Activated naive CD4-positive, alpha-beta T cell (primary cell): ENCODE results near the gene HS6ST2.

ENCODE experiments used
- DNase-seq, 4 experiments: peaks; one replicate each; lab custom pipeline; 2025; lab: John Stamatoyannopoulos, UW

HS6ST2 gene

GRCh38 chrX:132615391-132616131 is 342.9 kb downstream of the HS6ST2 start:
- peak in 1 of 4 experiments; percentile 7 for DNase-seq

DNA sequence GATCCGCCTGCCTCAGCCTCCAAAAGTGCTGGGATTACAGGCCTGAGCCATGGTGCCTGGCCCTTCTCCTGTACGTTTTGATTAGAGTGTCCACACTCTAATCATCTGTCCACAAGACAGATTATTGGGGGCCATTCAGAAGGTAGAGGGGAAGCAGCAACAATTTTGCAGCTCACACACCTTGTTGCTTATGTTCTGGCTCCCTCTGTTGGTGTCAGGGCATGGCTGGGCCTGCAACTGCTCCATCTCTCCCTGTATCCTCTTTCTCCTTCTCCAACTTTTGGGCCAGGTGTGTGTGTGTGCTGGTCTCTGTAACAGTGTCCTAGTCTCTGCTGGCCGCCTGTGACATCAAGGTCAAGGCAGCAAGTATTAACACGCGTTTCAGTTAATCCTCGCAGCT is 344.1 kb downstream of the HS6ST2 start:
- DNase-seq, result no peak

DNA sequence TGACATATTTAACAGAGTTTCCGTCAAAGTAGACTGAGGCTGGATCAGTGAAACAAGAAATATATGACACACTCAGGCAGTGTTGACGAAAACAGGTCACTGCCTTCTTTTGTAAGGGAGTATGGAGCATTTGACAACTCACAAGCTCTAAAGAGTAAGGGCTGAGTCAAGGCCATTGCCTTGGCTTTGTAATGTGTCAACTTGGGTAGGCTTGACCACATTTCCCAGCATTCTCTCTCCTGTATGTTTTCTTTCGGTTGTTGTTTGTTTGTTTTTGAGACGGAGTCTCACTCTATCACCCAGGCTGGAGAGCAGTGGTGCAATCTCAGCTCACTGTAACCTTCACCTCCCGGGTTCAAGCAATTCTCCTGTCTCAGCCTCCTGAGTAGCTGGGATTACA is 344.6 kb downstream of the HS6ST2 start:
- no peak for DNase-seq

- peak in 3 of 4 experiments; percentile 2 to 15 (median 8) for DNase-seq
These were observed 345.4 kb downstream of the HS6ST2 start for GRCh38 chrX:132612821-132613564.

DNA sequence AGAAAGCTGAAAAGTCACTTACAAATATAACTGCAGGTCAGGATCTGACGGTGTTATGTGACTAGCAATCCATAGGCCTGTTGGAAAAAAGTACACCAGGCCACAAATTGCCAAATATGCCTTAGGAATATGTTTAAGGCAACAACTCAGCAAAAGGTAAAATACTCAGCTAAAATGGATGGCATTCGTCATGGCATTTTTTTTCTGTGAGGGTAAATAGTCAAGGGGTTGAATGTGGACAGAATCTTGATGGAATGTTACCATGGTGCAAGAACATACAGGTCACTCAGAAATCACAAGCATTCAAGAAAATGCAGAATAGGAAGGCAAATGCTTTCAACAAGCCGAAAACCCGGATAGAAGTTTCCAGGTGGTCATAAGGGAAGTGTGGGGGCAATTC is 347.9 kb downstream of the HS6ST2 start:
- no peak for DNase-seq

DNA sequence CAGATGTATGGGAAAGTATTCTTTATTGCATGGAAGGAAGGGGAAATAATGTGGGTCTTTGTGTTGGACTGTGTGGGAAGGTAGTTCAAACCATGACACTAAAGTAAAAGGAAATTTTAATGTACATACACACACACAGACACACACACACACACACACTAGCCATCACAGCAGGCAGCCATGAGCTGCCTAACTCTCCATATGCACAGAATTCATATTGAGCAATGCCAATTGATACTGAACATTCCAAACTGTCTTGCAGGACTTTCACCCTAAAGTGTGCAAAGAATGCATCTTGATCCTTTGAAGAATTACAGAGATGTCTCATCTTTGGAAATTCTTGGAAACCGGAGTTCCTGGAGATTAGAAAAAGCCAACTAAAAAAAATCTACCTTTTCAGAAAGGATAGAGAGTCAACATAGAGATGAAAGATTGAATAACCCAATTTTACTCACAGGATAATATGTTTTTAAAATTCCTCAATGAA is 349.0 kb downstream of the HS6ST2 start:
- no peak for DNase-seq

DNA sequence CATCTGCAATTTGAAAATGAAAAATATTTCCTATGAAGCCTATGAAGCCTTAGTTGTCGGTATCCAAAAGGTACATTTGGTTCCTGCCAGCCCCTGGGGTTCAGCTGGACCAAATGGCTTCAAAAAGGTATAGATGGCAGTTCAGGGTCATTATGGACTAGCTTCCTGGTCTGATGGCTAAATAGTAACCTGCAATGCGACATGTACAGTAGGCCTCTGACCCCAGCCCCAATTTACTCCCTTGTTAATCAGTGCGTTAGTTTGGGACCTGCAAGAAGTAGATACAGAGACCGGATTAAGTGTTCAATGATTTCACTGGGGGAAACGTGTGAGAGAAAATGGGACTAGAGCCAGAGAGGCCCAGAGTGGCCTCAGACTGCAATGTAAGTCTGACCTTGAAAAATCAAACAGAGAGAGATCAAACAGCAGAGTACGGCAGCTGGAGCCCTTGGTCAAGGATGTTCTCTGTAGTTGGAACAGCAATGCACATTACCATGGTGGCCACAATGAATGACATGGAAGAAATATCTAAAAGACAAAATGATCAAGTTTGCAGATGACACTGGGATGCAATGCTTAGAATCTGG is 354.6 kb downstream of the HS6ST2 start:
- no peak for DNase-seq

- no peak for DNase-seq
These were observed 355.7 kb downstream of the HS6ST2 start for GRCh38 chrX:132602701-132603100.

- no peak for DNase-seq
These were observed 363.4 kb downstream of the HS6ST2 start for GRCh38 chrX:132594999-132595398.

- DNase-seq, result no peak
These were observed 364.3 kb downstream of the HS6ST2 start for GRCh38 chrX:132594129-132594528.

DNA sequence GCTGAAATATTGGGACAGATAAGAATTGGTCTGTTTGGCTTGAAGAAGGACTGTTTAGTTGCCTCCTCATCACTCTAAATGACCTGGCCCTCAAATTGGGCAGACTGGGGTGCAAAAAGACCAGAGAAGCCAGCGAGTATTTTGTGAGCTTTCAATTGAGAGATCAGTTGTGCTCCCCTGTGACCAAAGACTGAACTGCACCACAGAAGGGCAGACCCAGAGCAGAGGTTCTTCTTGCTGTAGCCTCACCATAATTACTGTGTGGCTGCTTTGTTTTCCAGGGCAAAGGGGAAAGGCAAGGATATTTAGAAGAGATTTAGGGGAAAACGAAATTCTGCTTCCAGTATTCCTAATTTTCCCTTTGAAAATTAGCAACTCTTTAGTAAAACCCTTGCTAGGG is 365.5 kb downstream of the HS6ST2 start:
- DNase-seq, result no peak

- DNase-seq, result no peak
These were observed 366.6 kb downstream of the HS6ST2 start for GRCh38 chrX:132591719-132592275.

DNA sequence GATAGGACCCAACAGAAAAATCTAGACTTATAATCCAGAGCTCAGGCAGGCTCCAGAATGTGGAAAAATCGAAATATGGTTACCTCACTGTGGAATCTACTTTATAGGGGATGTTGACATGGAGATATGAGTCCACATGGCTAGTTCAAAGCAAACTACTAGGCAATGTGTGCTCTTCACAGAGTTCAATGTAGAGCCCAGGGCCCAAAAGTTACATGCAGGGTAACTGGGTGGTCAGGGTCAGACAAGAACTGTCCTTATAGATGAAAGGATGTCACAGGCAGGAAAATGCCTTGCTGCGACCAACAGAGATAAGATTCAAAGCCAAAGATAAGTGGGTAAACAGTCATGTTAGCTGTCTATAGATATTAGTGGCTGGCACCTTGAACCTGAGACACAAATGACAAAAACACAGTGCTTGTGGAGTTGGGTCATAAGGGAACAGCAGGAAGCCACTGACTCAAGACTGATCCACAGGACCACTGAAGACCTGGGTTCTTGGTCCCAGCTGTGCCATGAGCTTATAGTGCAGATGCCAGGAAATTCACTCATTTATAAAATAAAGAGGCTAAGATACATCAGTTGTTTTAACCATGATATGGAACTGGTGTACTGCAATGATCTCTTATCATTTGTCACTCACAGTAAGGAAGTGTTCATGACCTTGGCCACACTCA is 367.9 kb downstream of the HS6ST2 start:
- DNase-seq, result no peak

DNA sequence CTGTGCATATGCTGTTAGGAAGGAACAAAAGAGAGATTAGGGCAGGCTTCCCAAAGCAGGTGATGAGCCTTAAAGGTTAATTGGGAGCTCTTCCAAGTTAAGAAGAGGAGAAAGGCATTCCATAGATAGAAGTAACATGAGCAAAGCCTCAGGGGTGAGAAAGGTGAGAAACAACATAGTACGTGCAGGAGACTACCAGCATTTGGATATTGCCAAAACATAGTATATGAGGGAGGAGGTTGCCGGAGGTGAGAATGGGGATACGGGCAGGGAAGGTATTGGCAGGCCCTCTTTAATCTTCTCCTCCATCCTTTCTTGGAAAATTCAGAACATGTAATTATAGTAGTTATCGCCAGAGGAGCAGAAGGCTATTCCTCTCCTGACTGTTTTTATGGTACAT is 373.5 kb downstream of the HS6ST2 start:
- DNase-seq, result no peak

DNA sequence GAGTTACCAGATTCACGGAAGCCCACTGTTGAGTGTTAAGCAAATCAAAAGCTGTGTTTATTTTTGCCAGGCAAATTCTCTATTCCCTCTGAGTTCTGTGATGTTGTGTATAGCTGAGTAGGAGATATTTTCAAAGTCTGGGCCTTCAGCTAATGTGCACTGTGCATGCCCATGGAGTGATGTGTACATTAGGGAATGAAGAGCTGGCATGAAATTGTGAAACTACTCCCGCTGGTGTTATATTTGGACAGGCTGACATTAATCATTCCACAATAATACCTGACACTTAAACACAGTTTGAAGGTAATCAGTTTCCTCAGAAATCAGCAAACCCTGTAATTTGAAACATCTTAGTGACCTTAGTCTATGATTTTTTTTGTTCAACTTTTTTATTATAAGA is 381.5 kb downstream of the HS6ST2 start:
- no peak for DNase-seq
